PC-9 (cell line): ENCODE data around the gene CAMSAP3. TPM values are rescaled to one million over a fixed set of nuclear protein-coding genes. Genes with fewer than 3 reads are reported as not detected.
"Not testable (repeated sequence)": the region's sequence is repeated elsewhere in the genome, so short reads cannot be mapped to it uniquely, and the experiment has no call there.

Experiments used
- BruUV-seq: library from RNA; stranded (reverse); fragments of 400-500 nt; replicated peaks from 2 replicates; lab custom pipeline; 2021; lab: Mats Ljungman, UMichigan
- CTCF ChIA-PET: fragments of 300-600 bp; sonication (Branson Sonifier 250); formaldehyde crosslinking; loops from one replicate; lab custom pipeline; 2022; ENCODE audit warnings: antibody characterized with exemption; lab: Charles Lee
- POLR2A ChIA-PET: fragments of 300-600 bp; sonication (Branson Sonifier 250); formaldehyde crosslinking; loops from one replicate; lab custom pipeline; 2022; ENCODE audit warnings: antibody characterized with exemption; ENCODE audit not compliant: unreplicated experiment; lab: Charles Lee
- DNase-seq, 2 experiments: peaks; one replicate each; pipeline versions ENCODE4 v3.0.0 to v3.0.0-alpha.2; 2015 to 2022; ENCODE audit warnings: mixed read lengths in 1 of 2
- H2AFZ ChIP-seq: fragments of 200-600 bp; sonication (generic); 2 replicates; pipeline ENCODE4 v1.8.1; 2017; ENCODE audit warnings: antibody characterized with exemption
- H3F3A ChIP-seq: fragments of 200-600 bp; sonication (generic); 2 replicates; pipeline ENCODE4 v1.8.1; 2017; ENCODE audit warnings: antibody characterized with exemption, mild to moderate bottlenecking, low read depth; ENCODE audit not compliant: insufficient read depth
- H3K27ac ChIP-seq: fragments of 200-600 bp; sonication (generic); 2 replicates; pipeline ENCODE4 v1.6.1; 2016; ENCODE audit warnings: mixed run types
- H3K27me3 ChIP-seq: fragments of 200-600 bp; sonication (generic); 2 replicates; pipeline ENCODE4 v1.6.1; 2016; ENCODE audit warnings: low read depth, mixed run types; ENCODE audit not compliant: insufficient read depth
- H3K36me3 ChIP-seq: fragments of 200-600 bp; sonication (generic); 2 replicates; pipeline ENCODE4 v1.6.1; 2016; ENCODE audit warnings: low read depth, mixed run types
- H3K4me1 ChIP-seq: fragments of 200-600 bp; sonication (generic); replicated peaks from 2 replicates; pipeline ENCODE4 v1.6.1; 2016; ENCODE audit warnings: mixed run types; ENCODE audit not compliant: insufficient read depth
- H3K4me2 ChIP-seq: fragments of 200-600 bp; sonication (generic); 2 replicates; pipeline ENCODE4 v1.6.1; 2017; ENCODE audit warnings: mixed run types
- H3K4me3 ChIP-seq: fragments of 200-600 bp; sonication (generic); 2 replicates; pipeline ENCODE4 v1.6.1; 2016; ENCODE audit warnings: mixed run types
- H3K79me2 ChIP-seq: fragments of 200-600 bp; sonication (generic); 2 replicates; pipeline ENCODE4 v1.6.1; 2017; ENCODE audit warnings: low read depth, mixed run types
- H3K9me2 ChIP-seq: fragments of 200-600 bp; sonication (generic); 2 replicates; pipeline ENCODE4 v1.8.1; 2017; ENCODE audit warnings: mild to moderate bottlenecking; ENCODE audit not compliant: insufficient read depth
- H3K9me3 ChIP-seq: fragments of 200-600 bp; sonication (generic); 2 replicates; pipeline ENCODE4 v1.8.1; 2016; ENCODE audit warnings: low read depth; ENCODE audit not compliant: insufficient read depth
- H4K20me1 ChIP-seq: fragments of 200-600 bp; sonication (generic); 2 replicates; pipeline ENCODE4 v1.8.1; 2017; ENCODE audit not compliant: insufficient read depth
- EZH2 ChIP-seq: fragments of 200-600 bp; sonication (generic); IDR thresholded peaks from 2 replicates; pipeline ENCODE4 v1.8.0; 2017; ENCODE audit warnings: antibody characterized with exemption, low read depth
- intact Hi-C: fragments of 100-400 bp; cut with micrococcal nuclease; formaldehyde crosslinking; loops from one replicate; pipeline ENCODE4 v1.10.0; 2022; ENCODE audit not compliant: unreplicated experiment
- total RNA-seq: library from RNA; stranded (reverse); gene quantifications from 2 replicates; pipeline ENCODE4 v1.2.3, GENCODE V29; 2021
- TF ChIP-seq, protein P1 (sequence below): fragments of 200-600 bp; sonication (generic); conservative IDR thresholded peaks from 2 replicates; pipeline ENCODE4 v1.6.1; 2017; ENCODE audit warnings: mixed run types, antibody characterized with exemption, mild to moderate bottlenecking, moderate library complexity

Gene CAMSAP3
- total RNA-seq, 1 experiment from 2014 or later, result 25.9 TPM

DNA sequence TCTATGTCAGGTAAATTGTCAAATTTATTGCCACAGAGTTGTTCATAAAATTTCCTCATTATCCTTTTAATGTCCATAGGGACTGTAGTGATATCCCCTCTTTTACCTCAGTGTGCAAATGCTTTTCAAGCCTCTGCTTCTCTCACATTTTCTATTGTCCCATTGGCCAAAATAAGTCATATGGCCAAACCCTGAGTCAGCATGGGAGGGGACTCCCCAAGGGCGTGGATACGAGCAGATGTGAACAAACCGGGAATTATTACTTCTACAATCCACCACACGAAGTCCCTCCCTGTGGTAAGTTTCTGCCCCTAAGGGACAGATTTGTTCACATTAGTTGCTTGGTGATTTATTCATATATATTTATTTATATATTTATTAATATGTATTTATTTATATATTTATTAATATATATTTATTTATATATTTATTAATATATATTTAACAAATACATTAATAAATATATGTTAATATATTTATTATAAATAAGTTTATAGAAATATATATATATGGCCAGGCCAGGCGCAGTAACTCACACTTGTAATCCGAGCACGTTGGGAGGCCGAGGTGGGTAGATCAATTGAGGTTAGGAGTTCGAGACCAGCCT, 20.1 kb upstream of the CAMSAP3 start:
- intact Hi-C loops, result no loop called here
- BruUV-seq, result no TSS peak
- peak; percentile 38 to 69 for DNase-seq
- Histone ChIP-seq H3K4me3 (no peak overlapping the region), H3K27me3 (peaks cover 25% of the 10 kb centered on the region; the same call in 1 of the 2 replicates), H2AFZ (no peak overlapping the region), H3K4me2 (peak overlapping the region; percentile 7; the same call in 1 of the 2 replicates), H3K9me2 (no peaks in the 10 kb centered on the region), H3K27ac (no peak overlapping the region), H3K9me3 (no peaks in the 10 kb centered on the region), H4K20me1 (no peaks in the 10 kb centered on the region), H3F3A (peaks cover 27% of the 10 kb centered on the region), H3K36me3 (no peaks in the 10 kb centered on the region), H3K4me1 (0 out of 2 replicates have a peak, but pooled peaks cover 8% of the 10 kb centered on the region), H3K79me2 (no peaks in the 10 kb centered on the region)
- TF ChIP-seq EZH2, result no peak
- TF ChIP-seq, protein P1, sequence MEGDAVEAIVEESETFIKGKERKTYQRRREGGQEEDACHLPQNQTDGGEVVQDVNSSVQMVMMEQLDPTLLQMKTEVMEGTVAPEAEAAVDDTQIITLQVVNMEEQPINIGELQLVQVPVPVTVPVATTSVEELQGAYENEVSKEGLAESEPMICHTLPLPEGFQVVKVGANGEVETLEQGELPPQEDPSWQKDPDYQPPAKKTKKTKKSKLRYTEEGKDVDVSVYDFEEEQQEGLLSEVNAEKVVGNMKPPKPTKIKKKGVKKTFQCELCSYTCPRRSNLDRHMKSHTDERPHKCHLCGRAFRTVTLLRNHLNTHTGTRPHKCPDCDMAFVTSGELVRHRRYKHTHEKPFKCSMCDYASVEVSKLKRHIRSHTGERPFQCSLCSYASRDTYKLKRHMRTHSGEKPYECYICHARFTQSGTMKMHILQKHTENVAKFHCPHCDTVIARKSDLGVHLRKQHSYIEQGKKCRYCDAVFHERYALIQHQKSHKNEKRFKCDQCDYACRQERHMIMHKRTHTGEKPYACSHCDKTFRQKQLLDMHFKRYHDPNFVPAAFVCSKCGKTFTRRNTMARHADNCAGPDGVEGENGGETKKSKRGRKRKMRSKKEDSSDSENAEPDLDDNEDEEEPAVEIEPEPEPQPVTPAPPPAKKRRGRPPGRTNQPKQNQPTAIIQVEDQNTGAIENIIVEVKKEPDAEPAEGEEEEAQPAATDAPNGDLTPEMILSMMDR, result no peak
- ChIA-PET POLR2A (no interaction called here), CTCF (no interaction called here)

DNA sequence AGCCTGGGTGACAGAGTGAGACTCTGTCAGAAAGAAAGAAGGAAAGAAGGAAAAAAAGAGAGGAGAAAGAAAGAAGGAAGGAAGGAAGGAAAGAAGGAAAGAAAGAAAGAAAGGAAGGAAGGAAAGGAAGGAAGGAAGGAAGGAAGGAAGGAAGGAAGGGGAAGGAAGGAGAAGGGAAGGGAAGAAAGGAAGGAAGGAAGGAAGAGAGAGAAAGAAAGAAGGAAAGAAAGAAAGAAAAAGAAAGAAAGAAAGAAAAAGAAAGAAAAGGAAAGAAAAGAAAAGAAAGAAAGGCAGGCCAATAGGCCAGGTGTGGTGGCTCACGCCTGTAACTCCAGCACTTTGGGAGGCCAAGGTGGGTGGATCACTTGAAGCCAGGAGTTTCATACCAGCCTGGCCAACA, 18.2 kb upstream of the CAMSAP3 start:
- DNase-seq, H2AFZ ChIP-seq, intact Hi-C loops, H3K4me1 ChIP-seq, H3K9me2 ChIP-seq, H3K9me3 ChIP-seq, H3K4me3 ChIP-seq, H3K27ac ChIP-seq, H4K20me1 ChIP-seq, H3K79me2 ChIP-seq, H3K4me2 ChIP-seq, H3K36me3 ChIP-seq, BruUV-seq, CTCF ChIA-PET, POLR2A ChIA-PET: not testable (repeated sequence)
- peaks cover 24% of the 10 kb centered on the region for H3F3A ChIP-seq
- H3K27me3 ChIP-seq, result peaks cover 26% of the 10 kb centered on the region; the same call in 1 of the 2 replicates

DNA sequence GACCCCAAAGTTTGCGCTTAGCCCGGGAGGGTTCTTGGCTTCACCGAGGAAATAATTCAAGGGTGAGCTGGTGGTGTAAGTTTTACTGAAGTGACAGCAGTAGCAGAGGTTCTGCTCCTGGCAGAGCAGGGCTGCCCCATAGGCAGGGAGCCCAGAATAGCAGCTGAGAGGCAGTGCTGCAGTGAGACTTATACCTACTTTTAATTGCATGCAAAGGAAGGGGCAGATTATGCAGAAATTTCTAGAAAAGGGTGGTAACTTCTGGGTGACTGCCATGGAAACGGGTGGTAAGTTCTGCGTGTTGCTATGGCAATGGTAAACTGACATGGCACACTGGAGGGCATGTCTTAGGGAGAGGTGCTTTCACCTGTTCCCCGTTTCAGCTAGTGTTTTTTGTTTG, 17.5 kb upstream of the CAMSAP3 start:
- TF ChIP-seq, protein P1, result no peak
- TF ChIP-seq EZH2, result no peak
- no peak for DNase-seq
- Histone ChIP-seq H3K9me2 (no peaks in the 10 kb centered on the region), H3K4me1 (peaks cover 8% of the 10 kb centered on the region; the same call in 1 of the 2 replicates), H4K20me1 (no peaks in the 10 kb centered on the region), H3K4me2 (no peak overlapping the region), H3K36me3 (no peaks in the 10 kb centered on the region), H3F3A (peaks cover 18% of the 10 kb centered on the region), H3K27ac (no peak overlapping the region), H3K27me3 (peaks cover 26% of the 10 kb centered on the region; the same call in 1 of the 2 replicates), H2AFZ (no peak overlapping the region), H3K4me3 (no peak overlapping the region), H3K79me2 (no peaks in the 10 kb centered on the region), H3K9me3 (no peaks in the 10 kb centered on the region)
- intact Hi-C loops, result no loop called here
- no TSS peak for BruUV-seq
- ChIA-PET CTCF (no interaction called here), POLR2A (no interaction called here)
